GM04503 (cell line): Measurements from ENCODE around the gene ZNF880.
"Not testable (repeated sequence)": the region's sequence is repeated elsewhere in the genome, so short reads cannot be mapped to it uniquely, and the experiment has no call there.

Experiments used
- DNase-seq: peaks from one replicate; pipeline ENCODE4 v3.0.0-alpha.2; 2012; ENCODE audit warnings: low read depth

The ZNF880 gene

DNA sequence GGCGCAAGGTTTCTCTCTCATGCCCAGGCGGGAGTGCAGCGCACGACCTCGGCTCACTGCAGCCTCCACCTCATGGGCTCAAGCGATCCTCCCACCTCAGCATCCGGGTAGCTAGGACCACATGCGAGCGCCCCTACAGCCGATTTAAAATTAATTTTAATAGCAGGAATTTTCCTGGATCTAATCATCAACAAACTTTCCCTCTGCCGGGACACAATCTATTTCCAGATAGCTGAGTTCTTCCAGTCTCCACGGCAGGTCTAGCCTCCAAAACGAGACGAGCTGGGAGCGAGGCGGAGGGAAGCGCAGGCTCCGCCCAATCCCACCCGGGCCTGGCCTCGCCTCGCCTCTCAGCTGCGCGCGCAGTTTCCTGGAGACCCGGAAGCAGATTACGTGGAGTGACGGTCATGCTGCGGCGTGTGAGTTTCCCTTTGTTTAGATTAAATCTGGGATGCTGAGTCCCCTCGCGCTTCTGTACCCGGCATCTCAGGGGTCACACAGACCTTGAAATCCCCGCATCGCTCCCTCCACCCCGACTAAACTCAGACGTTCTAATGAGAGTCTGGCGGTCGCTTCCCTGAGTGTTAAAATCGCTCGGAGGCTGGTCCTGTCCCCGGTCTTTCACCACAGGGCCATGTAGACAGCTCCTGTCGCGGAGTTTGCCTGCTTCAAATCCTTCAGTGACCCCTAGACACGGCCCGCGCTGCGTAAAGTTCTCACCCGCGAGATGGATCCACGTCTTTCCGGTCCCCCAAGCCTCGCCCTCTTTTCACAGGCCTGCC is at the start of gene ZNF880:
Gene ZNF880 (plus strand): TSS at position 365 of the 782 bp plus-strand sequence. CDS start 43 bp downstream, at position 408.
- peak; percentile 51 for DNase-seq

DNA sequence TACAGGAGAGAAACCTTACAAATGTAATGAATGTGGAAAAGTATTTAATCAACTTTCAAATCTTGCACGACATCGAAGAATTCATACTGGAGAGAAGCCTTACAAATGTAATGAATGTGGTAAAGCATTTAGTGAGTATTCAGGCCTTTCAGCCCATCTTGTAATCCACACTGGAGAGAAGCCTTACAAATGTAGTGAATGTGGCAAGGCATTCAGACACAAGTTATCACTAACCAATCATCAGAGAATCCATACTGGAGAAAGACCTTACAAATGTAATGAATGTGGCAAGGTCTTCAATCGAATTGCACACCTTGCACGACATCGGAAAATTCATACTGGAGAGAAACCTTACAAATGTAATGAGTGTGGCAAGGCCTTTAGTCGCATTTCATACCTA is 47.3 kb upstream of the ZNF880 start:
- no peak for DNase-seq

DNA sequence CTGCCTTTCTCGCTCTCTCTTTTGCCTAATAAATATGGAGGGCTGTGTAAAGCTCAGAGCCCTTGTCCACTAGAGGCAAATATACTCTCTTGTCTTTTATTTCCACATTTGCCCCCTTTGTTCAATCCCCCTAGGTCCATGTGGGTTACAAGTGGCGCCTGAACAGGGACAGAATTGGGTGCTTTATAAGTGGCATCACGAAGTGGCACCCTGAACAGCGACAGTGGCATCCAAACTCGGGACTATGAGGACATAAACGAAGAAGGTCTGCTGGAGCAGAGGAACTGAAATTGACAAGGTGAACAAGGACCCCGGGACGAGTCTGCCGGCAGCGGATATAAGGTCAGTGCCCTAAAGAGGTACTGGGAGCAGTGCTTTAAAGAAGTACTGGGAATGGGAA is 38.0 kb upstream of the ZNF880 start:
- no peak for DNase-seq

DNA sequence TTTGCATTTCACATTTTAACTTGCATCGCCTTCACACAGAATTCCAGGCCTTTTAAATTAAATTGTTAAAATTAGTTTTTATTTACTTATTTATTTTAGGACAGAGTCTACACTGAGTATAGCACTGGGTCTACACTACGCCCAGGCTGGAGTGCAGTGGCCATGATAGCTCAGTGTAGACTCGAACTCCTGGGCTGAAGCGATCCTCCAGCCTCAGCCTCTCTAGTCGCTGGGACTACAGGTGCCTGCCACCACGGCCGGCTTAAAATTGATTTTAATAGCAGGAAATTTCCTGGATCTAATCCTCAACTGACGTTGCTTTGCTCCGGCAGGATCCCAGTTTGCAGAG is 34.0 kb upstream of the ZNF880 start:
- no peak for DNase-seq

DNA sequence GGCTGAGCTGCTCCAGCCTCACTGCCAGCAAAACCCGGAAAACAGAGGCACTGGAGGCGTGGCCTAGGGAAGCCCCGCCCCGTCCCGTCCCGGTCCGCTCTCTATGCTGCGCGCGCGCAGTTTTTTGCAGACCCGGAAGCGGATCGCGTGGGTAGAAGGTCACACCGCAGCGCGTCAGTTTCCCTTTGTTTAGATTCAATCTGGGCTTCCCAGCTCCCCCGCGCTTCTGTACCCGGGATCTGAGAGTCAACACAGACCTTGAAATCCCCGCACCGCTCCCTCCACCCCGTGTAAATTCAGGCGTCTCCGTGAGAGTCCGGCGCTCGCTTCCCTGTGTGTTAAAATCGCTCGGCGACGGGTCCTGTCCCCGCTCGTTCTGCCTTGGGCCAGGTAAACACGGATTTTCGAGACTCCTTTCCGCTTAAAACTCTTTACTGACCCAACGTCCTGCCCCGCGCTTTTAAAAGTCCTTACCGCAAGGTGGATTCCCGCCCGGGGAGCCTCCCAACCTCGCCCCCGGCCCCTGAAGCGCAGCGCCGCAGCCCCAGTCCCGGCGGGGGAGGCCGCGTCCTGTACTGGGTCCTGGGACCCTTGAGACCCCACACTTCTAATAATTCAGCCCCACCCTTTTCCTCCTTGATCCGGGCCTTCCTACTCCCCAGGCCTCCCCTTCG is 33.5 kb upstream of the ZNF880 start, which contains the start of gene ZNF610:
Gene ZNF610 (plus strand): TSS at position 127 of the 674 bp plus-strand sequence. CDS start 12,930 bp downstream, outside the sequence.
- peak; percentile 25 for DNase-seq

DNA sequence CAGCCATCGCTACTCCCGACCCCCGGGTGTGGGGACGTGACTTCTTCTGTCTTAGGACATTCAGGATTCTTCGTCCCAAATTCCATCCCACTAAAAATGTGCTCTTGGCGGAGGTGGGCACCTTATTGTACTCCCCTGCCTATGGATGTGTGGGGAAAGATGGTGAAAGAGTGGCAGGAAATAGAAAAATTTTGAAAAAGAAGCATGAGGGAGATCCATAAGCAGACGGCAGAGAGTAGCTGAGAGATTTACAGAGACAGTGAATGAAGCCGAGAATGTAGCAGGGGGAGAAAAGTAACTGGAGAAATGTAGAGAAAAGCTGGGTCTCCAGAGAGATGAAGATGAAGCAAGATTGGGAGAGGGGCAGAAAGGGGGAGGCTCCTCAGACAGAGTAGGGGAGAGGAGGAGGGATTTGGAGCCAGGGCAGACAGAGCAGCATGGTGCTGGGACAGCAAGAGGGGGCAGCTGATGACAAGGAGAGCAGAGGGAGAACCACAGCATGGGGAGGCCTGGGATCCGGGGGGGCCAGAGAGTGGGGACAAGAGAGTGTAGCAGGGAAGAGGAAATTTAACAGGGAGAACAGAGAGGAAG is 32.8 kb upstream of the ZNF880 start:
- no peak for DNase-seq

DNA sequence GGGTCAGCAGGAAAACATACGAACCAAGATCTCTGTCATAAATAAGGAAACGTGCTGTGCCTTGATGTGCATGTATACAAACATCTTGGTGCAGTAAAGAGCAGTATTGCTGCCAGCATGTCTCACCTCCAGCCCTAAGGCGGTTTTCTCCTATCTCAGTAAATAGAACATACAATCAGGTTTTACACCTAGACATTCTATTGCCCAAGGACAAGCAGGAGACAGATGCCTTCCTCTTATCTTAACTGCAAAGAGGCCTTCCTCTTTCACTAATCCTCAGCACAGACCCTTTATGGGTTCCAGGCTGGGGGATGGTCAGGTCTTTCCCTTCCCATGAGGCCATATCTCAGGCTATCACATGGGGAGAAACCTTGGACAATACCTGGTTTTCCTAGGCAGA is 30.7 kb upstream of the ZNF880 start:
- not testable (repeated sequence) for DNase-seq

DNA sequence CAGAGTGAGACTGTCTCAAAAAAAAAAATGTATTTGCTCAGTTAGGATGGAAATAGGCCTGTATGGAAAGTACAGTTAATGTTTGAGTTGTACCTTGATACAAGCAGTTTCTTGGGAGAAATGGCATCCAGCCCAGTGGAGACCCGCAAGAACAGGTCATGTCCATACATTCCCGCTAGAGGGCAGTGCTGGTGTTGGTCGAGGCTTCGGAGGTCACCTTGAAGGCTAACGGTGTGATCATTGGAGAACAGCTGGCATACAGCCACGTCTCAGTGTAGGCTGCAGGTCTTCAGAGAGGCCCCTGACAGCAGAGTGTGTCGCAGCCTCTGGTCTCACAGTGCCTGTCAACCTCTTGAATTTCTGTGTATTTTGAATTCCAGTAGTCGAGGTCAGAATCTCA is 26.2 kb upstream of the ZNF880 start:
- no peak for DNase-seq

DNA sequence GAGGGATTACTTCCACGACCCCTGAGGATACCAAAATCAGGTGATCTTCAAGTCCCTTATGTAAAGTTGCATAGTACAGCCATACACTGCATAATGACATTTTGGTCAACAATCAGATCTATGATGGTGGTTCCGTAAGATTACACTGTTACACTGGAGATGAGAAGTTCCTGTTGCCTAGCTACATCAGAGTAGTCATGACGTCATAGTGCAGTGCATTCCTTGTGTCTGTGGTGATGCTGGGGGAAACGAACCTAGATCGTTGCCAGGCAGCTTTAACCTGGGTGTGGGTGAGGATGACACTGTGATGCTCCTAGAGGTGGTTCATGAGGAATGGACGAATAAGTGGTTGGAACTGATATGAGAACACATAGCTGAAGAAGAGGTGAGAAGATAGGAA is 24.6 kb upstream of the ZNF880 start:
- no peak for DNase-seq

DNA sequence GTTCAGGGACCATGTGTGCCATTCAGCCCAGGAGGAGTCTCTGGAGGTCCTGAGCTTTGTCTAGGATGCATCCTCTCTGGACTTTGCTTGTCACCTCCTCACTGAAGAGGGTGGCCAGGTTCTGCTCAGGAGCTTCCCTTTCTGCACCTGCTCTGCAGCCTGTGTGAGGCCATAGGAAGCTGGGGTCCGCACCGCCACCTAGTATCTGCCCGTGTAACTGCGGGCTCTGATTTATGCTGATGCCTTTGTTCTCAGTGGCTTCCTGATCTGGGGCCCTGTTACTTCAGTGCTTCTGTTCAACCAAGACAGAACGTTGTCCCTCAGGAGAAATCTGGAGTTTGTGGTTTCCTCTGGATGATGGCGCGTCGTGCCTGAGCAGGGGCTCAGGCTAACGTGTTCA is 18.2 kb upstream of the ZNF880 start:
- no peak for DNase-seq

DNA sequence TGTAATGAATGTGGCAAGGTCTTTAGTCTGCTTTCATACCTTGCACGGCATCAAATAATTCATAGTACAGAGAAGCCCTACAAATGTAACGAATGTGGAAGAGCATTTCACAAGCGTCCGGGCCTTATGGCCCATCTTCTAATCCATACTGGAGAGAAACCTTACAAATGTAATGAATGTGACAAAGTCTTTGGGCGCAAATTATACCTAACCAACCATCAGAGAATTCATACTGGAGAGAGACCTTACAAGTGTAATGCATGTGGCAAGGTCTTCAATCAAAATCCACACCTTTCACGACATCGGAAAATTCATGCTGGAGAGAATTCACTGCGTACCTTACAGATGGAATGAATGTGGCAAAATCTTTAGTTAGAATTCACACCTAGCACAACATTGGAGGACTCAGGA is 3.3 kb upstream of the ZNF880 start:
- no peak for DNase-seq

DNA sequence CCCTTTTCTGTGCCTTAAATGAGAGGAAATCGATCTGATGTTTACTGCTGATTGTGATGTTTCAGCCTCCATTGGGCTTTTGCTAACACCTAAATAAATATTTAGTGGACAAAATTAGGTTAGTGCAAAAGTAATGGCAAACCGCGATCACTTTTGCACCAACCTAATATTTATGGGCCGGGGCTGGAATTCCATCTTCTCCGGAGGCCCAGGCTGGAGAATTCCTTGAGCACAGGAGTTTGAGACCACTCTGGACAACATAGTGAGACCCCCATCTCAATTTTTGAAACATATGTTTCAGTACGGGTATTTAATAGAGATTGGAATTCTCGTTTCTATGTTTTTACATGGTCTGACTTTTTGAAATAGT is 603 bp downstream of the ZNF880 start:
- DNase-seq = no peak

DNA sequence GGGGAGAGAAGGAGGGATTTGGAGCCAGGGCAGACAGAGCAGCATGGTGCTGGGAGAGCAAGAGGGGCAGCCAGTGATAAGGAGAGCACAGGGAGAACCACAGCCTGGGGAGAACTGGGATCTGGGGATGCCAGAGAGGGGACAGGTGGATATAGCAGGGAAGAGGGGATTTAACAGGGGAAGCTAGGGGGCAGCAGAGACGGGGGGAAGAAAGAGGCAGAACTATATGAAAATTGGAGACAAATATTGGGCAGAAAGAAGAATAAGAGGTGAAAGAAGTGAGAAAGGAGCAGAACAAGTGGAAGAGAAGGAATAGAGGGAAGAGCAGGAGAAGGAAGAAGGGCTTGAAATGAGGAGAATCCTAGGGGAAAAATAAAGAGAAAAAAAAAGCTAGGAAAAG is 21.4 kb downstream of the ZNF880 start:
- no peak for DNase-seq

DNA sequence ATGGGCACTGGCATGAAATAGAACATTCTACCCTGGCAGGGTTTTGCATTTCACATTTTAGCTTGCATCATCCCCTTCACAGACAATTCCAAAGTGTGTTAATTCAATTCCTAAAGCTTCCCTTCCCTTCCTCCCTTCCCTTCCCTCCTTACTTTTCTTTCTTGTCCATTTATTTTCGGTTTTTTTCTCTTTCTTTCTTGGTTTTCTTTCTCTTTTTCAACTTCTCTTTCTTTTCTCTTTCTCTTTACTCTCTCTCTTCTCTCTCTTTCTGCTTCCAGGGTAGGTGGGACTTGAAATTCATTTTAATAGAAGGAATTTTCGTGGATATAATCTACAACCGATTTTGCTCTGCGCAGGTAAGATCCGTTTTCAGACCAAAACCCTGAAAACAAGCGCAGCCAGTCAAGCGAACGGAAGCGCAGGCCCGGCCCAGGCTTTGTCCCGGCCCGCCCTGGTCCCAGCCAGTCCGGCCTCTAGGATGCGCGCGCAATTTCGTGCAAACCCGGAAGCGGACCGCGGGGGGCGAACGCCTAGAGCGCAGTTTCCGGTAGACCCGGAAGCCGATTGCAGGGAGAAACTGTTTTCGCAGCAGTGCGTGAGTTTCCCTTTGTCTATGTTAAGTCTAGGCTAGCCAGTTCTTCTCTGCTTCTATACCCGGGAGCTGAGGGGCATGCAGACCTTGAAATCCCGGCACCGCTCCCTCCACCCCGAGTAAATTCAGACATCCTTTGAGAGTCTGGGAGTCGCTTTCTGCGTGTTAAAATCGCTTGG is 27.8 kb downstream of the ZNF880 start, which contains the start of gene ZNF528:
Gene ZNF528 (plus strand): TSS at position 540 of the 771 bp plus-strand sequence. CDS start 4,165 bp downstream, outside the sequence.
- peak; percentile 63 for DNase-seq

DNA sequence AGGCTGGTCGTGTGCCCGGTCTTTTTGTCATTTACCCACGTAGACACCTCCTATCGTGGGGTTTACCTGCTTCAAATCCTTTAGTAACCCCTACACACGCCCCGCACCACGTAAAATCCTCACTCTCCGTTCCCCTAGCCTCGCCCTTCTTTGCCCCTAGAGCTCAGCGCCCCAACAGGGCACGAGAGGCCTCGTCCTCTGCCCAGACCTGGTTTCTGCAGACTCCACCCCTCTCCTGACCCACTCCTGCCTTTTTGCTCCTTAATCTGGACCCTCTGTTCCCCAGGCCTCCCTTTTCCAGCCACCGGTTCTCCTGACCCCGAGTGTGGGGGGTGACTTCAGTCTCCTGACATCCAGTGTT is 28.3 kb downstream of the ZNF880 start:
- DNase-seq = no peak

DNA sequence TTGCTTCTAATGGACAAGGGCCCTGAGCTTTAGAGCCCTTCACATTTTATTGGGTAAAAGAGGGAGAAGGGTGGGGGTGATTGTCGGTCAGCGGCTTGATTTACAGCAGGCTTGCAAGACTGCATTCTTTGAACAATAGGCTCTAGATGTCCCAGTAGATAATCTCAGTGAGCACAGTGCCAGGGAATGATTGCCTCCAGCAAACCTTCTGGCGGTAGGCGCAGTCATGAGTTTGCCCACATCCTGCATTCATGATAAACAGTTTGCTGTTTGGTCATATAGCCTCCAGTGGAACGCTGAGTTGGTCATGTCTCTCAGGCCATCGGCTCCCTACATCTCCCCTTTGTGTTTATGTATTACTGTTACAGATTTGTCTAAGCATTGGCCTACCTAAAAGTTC is 40.6 kb downstream of the ZNF880 start:
- DNase-seq = no peak

DNA sequence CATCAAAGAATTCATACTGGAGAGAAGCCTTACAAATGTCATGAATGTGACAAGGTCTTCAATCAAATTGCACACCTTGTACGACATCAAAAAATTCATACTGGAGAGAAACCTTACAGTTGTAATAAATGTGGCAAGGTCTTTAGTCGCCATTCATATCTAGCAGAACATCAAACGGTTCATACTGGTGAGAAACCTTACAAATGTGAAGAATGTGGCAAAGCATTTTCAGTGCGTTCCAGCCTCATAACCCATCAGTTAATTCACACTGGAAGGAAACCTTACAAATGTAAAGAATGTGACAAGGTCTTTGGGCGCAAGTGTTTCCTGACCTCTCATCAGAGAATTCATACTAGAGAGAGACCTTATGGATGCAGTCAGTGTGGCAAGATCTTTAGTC is 46.0 kb downstream of the ZNF880 start:
- no peak for DNase-seq

DNA sequence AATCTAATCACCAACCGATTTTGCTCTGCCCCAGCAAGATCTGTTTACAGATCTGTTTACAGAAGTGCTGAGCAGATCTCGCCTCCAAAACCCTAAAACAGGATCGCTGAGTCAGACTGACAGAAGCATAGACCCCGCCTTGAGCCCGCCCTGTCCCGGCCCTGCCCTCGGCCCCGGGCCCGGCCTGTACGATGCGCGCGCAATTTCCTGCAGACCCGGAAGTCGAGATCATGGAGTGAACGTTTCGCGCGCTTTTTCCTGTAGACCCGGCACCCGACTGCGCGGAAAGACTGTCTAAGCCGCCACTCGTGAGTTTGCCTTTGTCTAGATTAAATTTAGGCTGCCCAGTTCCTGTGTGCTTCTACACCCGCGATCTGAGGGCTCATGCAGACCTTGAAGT is 59.2 kb downstream of the ZNF880 start, which contains the start of gene ZNF534:
Gene ZNF534 (plus strand): TSS at position 212 of the 400 bp plus-strand sequence. CDS start 2,327 bp downstream, outside the sequence.
- no peak for DNase-seq
